NCI-H510A treated with DMSO at 0.1 percent for 48 hours (cell line): ENCODE data around the gene NSD1.
"Not testable (repeated sequence)": the region's sequence is repeated elsewhere in the genome, so short reads cannot be mapped to it uniquely, and the experiment has no call there.

Source experiments
- DNase-seq: peaks from one replicate; lab custom pipeline; 2025; lab: John Stamatoyannopoulos, UW

NSD1 gene

DNA sequence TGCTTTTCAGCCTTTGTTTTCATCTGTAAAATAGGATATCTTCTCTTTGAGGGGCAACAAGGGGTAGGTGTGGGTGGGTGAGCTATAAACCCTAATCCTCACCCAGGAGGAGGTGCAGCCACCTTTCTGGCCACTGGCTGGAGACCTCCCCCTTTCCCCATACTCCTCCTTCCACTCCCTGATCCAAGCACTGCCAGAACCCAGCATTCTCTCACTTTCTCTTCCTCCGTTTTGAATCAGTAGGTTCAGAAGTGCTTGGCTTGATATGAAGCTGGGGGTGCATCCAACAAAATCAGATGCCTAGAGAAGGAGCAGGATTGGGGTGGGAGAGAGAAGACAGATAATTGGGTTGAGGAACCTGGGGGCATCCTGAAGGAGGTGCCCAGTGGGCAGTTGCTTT, 6.8 kb upstream of the NSD1 start:
- DNase-seq, result no peak

DNA sequence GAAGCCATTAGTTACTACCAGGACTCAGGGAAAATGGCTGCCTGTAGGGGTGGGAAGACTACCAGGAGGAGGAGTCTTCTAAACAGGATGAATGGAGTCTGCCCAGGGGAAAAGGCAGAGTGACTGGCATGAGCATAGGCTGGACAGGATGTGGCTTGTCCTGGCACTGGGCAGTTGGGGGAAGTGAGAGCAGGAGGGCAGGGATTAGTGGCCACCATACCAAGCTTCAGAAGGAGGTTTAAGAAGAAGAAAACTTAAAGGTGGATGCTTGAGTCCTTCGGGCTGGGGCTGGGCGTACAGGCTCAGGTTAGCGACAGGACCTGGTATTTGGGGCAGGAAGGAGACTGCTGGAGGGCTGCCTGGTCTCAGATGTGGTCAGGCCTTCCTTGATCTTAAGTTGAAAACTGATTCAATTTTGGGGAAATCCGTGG, 5.0 kb upstream of the NSD1 start:
- DNase-seq, result no peak

DNA sequence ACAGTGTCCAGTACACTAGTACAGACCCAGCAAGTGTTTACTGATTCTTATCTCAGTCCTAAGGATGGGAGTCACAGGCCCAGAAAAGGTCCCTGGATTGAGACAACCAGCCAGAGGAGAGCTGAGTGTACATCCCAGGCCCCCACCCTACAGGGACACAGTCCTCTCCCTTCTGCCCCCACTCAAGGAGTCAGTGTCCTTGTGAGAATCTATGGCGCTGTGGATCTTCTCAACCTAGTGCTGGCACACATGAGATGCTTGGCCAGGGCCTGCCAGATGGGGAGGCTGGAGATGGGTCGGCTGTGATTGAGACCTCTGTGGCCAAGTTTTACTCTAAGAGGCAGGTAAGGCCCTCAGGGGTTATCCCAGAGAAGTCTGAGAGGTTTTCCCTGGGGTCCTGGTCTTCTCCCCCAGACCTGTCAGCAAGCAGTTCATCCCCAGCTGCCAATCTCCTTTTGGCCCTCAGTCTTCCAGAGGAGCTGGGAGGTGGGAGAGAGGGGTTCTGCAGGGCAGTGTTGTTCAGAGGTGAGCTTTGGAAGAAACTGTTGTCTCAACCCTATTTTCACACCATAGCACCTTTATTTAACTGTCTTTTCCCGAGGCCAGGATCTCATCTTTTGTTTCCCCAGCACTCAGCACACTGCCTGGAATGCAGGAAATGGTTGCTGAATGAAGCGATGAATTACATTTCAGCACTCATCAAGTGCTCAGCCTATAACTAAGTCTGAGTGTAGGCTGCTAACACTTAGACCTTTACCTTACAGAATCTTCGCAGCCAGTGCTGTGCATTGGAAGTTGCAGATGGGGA, 3.2 kb upstream of the NSD1 start:
- DNase-seq, result no peak

DNA sequence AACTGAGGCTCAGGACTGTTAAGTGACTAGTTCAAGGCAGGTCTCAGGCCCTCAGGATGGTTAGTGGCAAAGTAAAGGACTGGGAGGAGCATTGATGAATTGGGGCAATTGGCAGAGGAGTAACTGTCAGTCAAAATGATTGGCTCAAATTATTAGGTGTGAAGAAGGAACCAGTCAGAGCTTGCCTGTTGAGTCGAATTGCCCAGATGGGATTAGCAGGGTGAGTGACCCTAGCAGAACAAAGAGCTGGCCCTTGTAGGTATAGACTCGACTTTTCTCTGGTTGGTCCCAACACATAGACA, 2.6 kb upstream of the NSD1 start:
- no peak for DNase-seq

DNA sequence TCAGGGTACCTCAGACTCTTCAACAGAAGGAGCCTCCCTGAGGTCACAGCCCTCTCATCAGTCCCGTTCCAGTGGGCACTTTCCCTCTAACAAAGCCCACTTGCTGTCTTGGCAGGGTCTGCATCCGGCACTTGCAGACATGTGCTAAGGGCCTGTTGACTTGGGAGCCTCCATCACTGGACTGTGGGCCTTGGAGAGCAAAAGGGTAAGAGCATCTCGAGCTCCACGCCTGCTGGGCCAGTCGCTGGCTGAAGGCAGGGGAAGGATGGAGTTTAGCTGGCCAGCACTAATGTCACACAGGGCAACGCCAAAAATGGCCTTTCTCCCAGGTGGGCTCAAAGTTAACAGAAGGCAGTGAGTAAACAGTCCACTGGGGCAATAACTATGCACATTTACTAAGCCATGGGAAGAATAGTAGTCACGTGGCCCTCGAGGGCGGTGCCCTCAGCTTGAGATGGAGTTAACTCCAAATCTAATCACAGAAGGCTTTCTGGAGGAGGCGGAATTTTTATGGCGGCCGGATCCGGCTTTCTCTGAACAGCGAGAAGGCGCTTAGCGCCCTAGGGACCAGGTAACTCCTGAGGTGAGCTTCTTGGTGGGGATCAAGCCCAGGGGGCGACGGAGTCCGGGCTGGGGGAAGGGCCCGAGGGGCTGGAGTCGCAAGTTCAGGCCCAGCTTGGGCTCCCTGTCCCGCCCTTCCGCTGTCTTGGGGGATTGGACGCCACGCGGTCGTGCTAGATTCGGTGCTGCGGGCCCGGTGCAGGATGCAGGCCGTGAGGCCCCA, 2.0 kb upstream of the NSD1 start:
- no peak for DNase-seq

GRCh38 chr5:177132136-177133095, 1.2 kb upstream of the NSD1 start:
- DNase-seq, result no peak

- DNase-seq, result no peak
Observed at GRCh38 chr5:177133853-177134696, 502 bp downstream of the NSD1 start.

DNA sequence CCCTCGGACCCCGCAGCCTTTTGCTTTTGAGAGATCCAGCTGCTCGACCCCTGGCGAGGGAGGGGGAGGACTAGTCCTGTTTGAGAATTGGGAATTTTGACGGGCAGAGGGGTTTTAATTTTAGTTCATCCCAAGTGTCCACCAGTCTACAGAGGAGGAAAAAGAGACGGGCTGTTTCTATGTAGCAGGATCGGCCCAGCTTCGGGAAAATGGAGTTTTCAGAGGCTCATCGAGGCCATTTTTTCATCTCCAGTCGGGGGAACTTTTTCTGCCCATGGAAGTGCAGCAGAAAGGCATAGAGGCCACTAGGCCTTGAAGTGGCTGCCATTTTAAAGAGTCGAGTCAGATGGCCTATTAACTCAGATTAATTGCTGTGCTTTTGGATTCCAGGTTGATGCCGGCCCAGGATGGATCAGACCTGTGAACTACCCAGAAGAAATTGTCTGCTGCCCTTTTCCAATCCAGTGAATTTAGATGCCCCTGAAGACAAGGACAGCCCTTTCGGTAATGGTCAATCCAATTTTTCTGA, 1.2 kb downstream of the NSD1 start:
- DNase-seq, result no peak

DNA sequence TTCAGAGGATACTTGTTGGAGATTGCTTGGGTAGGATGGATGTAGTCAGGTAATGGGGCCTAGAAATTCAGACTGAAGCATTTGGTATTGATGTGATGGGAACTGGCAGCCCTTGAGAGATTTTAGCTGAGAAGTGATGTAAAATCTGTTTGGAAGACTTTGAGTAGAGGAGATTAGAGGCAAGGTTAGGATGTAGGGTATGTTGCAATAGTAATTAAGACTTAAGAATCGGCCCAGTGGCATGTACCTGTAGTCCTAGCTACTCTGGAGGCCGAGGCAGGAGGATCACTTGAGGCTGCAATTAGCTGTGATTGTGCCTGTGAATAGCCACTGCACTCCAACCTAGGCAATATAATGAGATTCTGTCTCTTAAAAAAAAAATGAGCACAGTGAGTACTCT, 6.7 kb downstream of the NSD1 start:
- DNase-seq, result no peak

DNA sequence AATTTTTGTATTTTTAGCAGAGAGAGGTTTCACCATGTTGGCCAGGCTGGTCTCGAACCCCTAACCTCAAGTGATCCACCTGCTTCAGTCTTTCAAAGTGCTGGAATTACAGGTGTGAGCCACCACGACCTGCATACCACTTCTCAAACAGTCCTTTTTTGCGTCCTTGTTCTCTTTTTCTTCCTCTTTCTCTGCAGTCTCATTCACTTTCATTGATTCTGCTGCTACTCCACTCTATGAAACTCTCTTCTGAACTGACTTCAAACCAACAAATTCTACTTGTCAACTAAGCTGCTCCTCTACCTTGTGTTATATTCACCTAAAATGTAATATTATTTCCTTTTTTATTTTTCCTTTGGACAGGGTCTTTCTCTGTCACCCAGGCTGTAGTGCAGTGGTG, 7.9 kb downstream of the NSD1 start:
- no peak for DNase-seq

DNA sequence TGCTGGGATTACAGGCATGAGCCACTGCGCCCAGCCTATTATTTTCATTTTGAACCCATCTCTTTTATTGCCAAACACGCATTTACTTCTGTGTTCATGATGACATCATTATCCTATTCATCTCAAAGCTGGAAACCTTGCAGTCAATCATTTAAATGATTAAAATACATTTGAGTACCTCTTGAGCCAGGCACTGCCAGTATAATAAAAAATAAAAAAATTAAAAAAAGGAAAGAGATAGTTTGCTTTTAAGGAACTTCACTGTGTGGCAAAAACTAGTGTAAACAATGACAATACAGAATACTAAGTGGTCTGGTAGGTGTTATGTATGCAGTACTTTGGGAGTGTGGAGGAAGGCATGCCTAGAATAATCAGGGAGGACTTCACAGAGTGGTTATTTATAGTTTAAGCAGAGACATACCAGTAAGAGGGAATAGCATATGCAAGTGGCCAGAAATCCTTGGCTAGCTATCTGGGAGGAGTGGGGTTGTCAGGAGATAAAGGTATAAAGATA, 8.6 kb downstream of the NSD1 start:
- DNase-seq, result no peak

DNA sequence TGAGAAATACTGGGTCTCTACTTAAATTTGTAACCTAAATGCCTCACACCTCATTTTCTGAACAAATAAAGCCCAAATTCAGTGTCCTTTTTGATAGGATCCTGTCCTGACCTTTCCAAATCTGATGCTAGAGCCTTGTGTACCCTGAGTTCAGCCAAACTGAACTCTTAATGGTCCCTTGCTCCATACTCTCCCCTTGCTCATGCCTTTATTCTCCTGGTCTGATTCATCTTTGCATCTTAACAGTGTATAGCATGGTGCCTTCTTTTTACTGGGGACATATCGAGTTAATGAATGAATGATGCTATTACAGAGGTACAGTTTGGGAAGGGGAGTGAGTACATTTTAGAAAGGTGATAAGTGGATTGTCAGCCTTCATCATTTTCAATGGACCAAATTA, 9.2 kb downstream of the NSD1 start:
- no peak for DNase-seq

DNA sequence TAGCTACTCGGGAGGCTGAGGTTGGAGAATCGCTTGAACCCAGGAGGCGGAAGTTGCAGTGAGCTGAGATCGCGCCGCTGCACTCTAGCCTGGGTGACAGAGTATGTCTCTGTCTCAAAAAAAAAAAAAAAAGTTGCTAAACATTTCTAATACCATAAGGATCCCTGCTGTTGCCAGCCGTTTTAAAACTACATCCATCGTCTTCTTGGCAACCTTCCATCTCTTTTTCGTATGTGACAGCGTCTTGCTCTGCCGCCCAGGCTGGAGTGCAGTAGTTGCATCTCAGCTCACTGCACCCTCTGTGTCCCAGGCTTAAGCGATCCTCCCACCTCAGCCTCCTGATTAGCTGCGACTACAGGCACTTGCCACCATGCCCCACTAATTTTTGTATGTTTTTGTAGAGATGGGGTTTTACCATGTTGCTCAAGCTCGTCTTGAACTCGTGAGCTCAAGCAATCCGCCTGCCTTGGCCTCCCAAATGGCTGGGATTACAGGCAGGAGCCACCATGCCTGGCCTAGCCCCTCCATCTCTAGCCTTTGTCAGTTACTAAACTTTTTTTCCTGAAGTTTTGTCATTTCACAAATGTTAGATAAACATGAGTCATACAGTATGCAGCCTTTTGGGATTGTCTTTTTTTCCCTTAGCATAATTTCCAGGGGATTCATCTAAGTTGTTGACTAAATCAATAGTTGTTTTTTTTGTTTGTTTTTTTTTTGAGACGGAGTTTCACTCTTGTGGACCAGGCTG, 13.5 kb downstream of the NSD1 start:
- DNase-seq, result no peak

- not testable (repeated sequence) for DNase-seq
Observed at GRCh38 chr5:177150061-177150460, 16.5 kb downstream of the NSD1 start.

GRCh38 chr5:177154003-177154643, 20.6 kb downstream of the NSD1 start:
- no peak for DNase-seq

- DNase-seq, result no peak
Observed at GRCh38 chr5:177162379-177162778, 28.8 kb downstream of the NSD1 start.

- DNase-seq, result no peak
Observed at GRCh38 chr5:177163500-177163899, 29.9 kb downstream of the NSD1 start.

DNA sequence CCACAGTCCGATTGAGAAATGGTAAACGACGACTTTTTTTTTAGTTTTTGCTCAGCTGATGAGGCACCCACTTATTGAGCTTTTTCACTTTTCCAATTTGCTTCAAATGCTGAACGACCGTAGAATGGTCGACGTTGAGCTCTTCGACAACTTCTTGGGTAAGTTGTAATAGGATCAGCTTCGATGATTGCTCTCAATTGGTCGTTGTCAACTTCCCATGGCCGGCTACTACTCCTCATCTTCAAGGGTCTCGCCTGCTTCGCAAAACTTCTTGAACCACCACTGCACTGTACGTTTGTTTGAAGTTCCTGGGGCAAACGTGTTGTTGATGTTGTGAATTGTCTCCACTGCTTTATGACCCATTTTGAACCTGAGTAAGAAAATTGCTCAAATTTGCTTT, 35.7 kb downstream of the NSD1 start:
- no peak for DNase-seq

- DNase-seq, result no peak
Observed at GRCh38 chr5:177171961-177172360, 38.4 kb downstream of the NSD1 start.

DNA sequence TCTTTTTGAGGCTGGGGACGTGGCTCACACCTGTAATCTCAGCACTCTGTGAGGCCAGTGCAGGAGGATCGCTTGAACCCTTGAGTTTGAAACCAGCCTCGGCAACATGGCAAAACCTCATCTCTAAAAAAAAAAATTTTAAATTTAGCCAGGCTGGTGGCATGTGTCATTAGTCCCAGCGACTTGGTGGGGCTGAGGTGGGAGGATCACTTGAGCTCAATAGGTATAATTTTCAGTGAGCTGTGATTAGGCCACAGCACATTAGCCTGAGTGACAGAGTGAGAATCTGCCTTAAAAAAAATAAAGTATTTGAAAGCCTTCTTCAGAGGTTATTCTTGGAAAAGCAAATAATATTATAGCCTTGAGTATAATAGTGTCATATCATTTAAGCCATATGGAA, 41.8 kb downstream of the NSD1 start:
- no peak for DNase-seq
